Heart right ventricle (tissue), 16 donors: Measurements from ENCODE around the gene LRRTM3. TPM values are rescaled to one million over a fixed set of nuclear protein-coding genes. Genes with fewer than 3 reads are reported as not detected.

Experiments
- ATAC-seq, 8 donors: fragments of 200-7000 bp; cut with Tn5 transposase; one replicate each; pipeline ENCODE4 v1.9.1; 2020; ENCODE audit warnings: mild to moderate bottlenecking in 8 of 8, moderate library complexity in 8 of 8, moderate number of reproducible peaks in 1 of 8
- DNase-seq, 2 donors: peaks; one replicate each; pipeline ENCODE4 v3.0.0-alpha.2; 2020
- H3K27ac ChIP-seq, 10 donors: fragments of 200-600 bp; sonication (generic) in 2 of 10; one replicate each; pipeline versions ENCODE4 v1.5.0 to v1.8.0; 2020 to 2022; ENCODE audit warnings: mild to moderate bottlenecking in 3 of 10
- H3K27me3 ChIP-seq, 7 donors: fragments of 200-600 bp; one replicate each; pipeline ENCODE4 v1.8.0; 2021 to 2022; ENCODE audit warnings: mild to moderate bottlenecking in 2 of 7
- H3K36me3 ChIP-seq, 9 donors: fragments of 200-600 bp; sonication (generic) in 1 of 9; one replicate each; pipeline versions ENCODE4 v1.5.0 to v1.8.0; 2020 to 2022; ENCODE audit warnings: mild to moderate bottlenecking in 2 of 9
- H3K4me1 ChIP-seq, 9 donors: fragments of 200-600 bp; sonication (generic) in 1 of 9; one replicate each; pipeline versions ENCODE4 v1.5.0 to v1.8.0; 2020 to 2022; ENCODE audit warnings: mild to moderate bottlenecking in 4 of 9
- H3K4me3 ChIP-seq, 10 donors: fragments of 200-600 bp; sonication (generic) in 2 of 10; one replicate each; pipeline versions ENCODE4 v1.5.0 to v1.8.0; 2020 to 2022; ENCODE audit warnings: mild to moderate bottlenecking in 7 of 10, moderate library complexity in 2 of 10
- H3K9me3 ChIP-seq, 11 donors: fragments of 200-600 bp in 10 of 11; sonication (generic) in 2 of 11; one replicate each; pipeline versions ENCODE4 v1.5.0 to v1.8.0; 2013 to 2022; ENCODE audit warnings: mild to moderate bottlenecking in 2 of 11, control low read depth in 1 of 11, moderate library complexity in 1 of 11
- CTCF ChIP-seq, 9 donors: fragments of 200-600 bp; sonication (generic) in 2 of 9; IDR thresholded peaks; one replicate each; pipeline versions ENCODE4 v1.5.0 to v1.8.0; 2021 to 2022; ENCODE audit warnings: antibody characterized with exemption in 9 of 9, mild to moderate bottlenecking in 5 of 9, moderate library complexity in 1 of 9
- WGBS, 2 donors: extraction: QIAGEN DNeasy Blood & Tissue Kit; methylation state at CpG; one replicate each; pipeline ENCODE4 v1.1.7; 2013; ENCODE audit warnings: inconsistent platforms in 1 of 2; 5-methylcytosine and 5-hydroxymethylcytosine counted together
- intact Hi-C, 10 donors: fragments of 100-400 bp; cut with DNase I; formaldehyde crosslinking; loops; one replicate each; pipeline versions ENCODE4 v1.11.1 to v1.14.2; 2022
- polyA plus RNA-seq, 2 donors: library from polyadenylated mRNA; stranded (reverse); fragments of 200-250 nt; gene quantifications; one replicate each; pipeline ENCODE4 v1.2.3, GENCODE V29; 2013
- total RNA-seq, 10 donors: library from RNA; stranded (reverse); fragmentation: NEBNext Ultra II Directional in 3 of 10; extraction: Animal tissue kit (Norgen Biotek cat#: 25700) in 3 of 10; gene quantifications; one replicate each; pipeline versions ENCODE4 v1.2.1 to v1.2.4, GENCODE V29; 2021 to 2023
- donor health status: Arrhythmogenic right ventricular cardiomyopathy.
- donor health status: ischemic (EF 13 %, LVEDD 7.1; RV severe dilation, severe dysfunction).
- donor health status: healthy with polysubstance abuse.
- donor health status: DM: no; HTN: yes; CAD: no.
- donor health status: DM: no; HTN: no; CAD: no.
- donor health status: ischemic (EF 25% LVEDD 6.9; RV normal size, moderate dysfunction).
- donor health status: ischemic (EF 25% LVEDD 5.7; RV mildly dilated, moderate dysfunction).
- donor health status: healthy.
- donor health status: DM: yes; HTN: yes; CAD: no.
- donor health status: Ischemic cardiomyopathy.
- donor health status: ischemic (EF 35%, LVEDD 5.7; RV mildly dilated, moderate dysfunction).
- donor health status: nonischemic (EF 11% LVEDD 7.7; RV severe dilation, severe dysfunction).
- donor health status: DM: yes; HTN: yes; CAD: no.
- donor health status: PGD.
- donor health status: ischemic (EF 29% LVEDD 5.4; RV normal size, mild dysfunction).
- donor health status: nonischemic (EF 23%, LVEDD 6.1; RV moderate dilation, normal function).

LRRTM3 gene
- total and polyA plus RNA-seq, 12 donors, result not detected

GRCh38 chr10:67107670-67108069, 181.8 kb downstream of the LRRTM3 start:
- Histone ChIP-seq H3K4me1 (no peaks in the 10 kb centered on the region), H3K36me3 (no peaks in the 10 kb centered on the region), H3K27ac (no peak overlapping the region), H3K4me3 (no peak overlapping the region), H3K9me3 (no peaks in the 10 kb centered on the region), H3K27me3 (no peaks in the 10 kb centered on the region)
- intact Hi-C loops, result no loop called here
- WGBS, 2 donors, result 78 to 81% methylated on average over 3 of the region's 3 CpGs
- no peak for TF ChIP-seq CTCF (IDR thresholded peaks at IDR 0.05)
- no peak for ATAC-seq
- no peak for DNase-seq

GRCh38 chr10:67110286-67110685, 184.4 kb downstream of the LRRTM3 start:
- Histone ChIP-seq H3K27ac (no peak overlapping the region), H3K4me3 (no peak overlapping the region), H3K27me3 (no peaks in the 10 kb centered on the region), H3K9me3 (no peaks in the 10 kb centered on the region), H3K36me3 (no peaks in the 10 kb centered on the region), H3K4me1 (no peaks in the 10 kb centered on the region)
- intact Hi-C loops, result no loop called here
- ATAC-seq, result no peak
- no peak for TF ChIP-seq CTCF (IDR thresholded peaks at IDR 0.05)
- no peak for DNase-seq

- Histone ChIP-seq H3K9me3 (no peaks in the 10 kb centered on the region), H3K27me3 (no peaks in the 10 kb centered on the region), H3K36me3 (no peaks in the 10 kb centered on the region), H3K27ac (no peak overlapping the region), H3K4me3 (no peak overlapping the region), H3K4me1 (peaks cover 0 to 21% (median 0%) of the 10 kb centered on the region in 9 donors)
- intact Hi-C loops, result no loop called here
- DNase-seq, result no peak
- 95% methylated on average over 1 of the region's 1 CpG for whole genome bisulfite sequencing, 2 donors
- ATAC-seq, result no peak
- TF ChIP-seq CTCF (IDR thresholded peaks at IDR 0.05), result no peak
These were observed 186.9 kb downstream of the LRRTM3 start for GRCh38 chr10:67112765-67113164.

GRCh38 chr10:67114945-67115344, 189.1 kb downstream of the LRRTM3 start:
- Histone ChIP-seq H3K4me1 (peaks cover 0 to 27% (median 0%) of the 10 kb centered on the region in 9 donors), H3K4me3 (no peak overlapping the region), H3K27me3 (no peaks in the 10 kb centered on the region), H3K36me3 (no peaks in the 10 kb centered on the region), H3K9me3 (no peaks in the 10 kb centered on the region), H3K27ac (no peak overlapping the region)
- TF ChIP-seq CTCF (IDR thresholded peaks at IDR 0.05), result no peak
- WGBS, 2 donors, result 80 to 85% methylated on average over 2 of the region's 2 CpGs
- intact Hi-C loops, result no loop called here
- no peak for DNase-seq
- no peak for ATAC-seq

GRCh38 chr10:67115972-67116371, 190.1 kb downstream of the LRRTM3 start:
- no peak overlapping the region for H3K4me3 ChIP-seq
- H3K4me1 ChIP-seq, result peaks cover 0 to 27% (median 0%) of the 10 kb centered on the region in 9 donors
- intact Hi-C loops, result no loop called here
- WGBS, 2 donors, result 42 to 56% methylated on average over 1 of the region's 1 CpG
- H3K27me3 ChIP-seq, result no peaks in the 10 kb centered on the region
- H3K36me3 ChIP-seq, result no peaks in the 10 kb centered on the region
- H3K27ac ChIP-seq, result no peak overlapping the region
- DNase-seq (no peak), ATAC-seq (no peak)
- H3K9me3 ChIP-seq, result no peaks in the 10 kb centered on the region
- no peak for TF ChIP-seq CTCF (IDR thresholded peaks at IDR 0.05)
